T-helper 1 cell treated with Interleukin-12 subunit alpha and Interleukin-12 subunit beta and Interleukin-4 antibody, amounts not matched to agents 30 ng/mL and 1 ng/mL, for 36 hours (primary cell): ENCODE data around the gene MBD5. TPM values are rescaled to one million over a fixed set of nuclear protein-coding genes. Genes with fewer than 3 reads are reported as not detected.

Source experiments
- intact Hi-C: fragments of 100-400 bp; cut with micrococcal nuclease; formaldehyde crosslinking; loops from one replicate; pipeline ENCODE4 v1.15.1; 2024
- total RNA-seq: library from RNA; stranded (reverse); gene quantifications from 2 replicates; pipeline ENCODE4 v1.2.3, GENCODE V29; 2022

The MBD5 gene
- total RNA-seq, 1 donor from 2014 or later = 53.2 TPM

DNA sequence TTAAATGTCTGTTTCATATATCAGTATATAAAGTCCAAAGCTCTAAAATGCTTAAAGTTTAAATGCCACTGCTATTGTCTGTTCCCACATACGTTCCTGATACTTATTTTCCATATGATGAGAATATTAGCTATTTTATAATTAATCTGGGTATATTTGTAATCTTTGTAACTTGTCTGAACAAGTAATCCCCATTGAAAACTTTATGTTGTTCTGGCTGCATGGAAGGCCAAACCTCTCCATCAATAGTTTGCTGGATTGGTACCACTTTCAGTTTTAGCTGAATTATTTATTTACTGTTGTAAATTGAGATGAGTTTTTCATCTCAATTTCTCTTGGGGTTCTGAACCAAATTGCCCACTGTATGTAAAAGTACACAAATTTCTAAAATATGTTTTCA lies 1.5 kb downstream of the MBD5 start:
- intact Hi-C loops = loop anchor here (5.0 kb wide), 3 partner anchors 90 to 840 kb away; no protein-coding TSS in a partner anchor

DNA sequence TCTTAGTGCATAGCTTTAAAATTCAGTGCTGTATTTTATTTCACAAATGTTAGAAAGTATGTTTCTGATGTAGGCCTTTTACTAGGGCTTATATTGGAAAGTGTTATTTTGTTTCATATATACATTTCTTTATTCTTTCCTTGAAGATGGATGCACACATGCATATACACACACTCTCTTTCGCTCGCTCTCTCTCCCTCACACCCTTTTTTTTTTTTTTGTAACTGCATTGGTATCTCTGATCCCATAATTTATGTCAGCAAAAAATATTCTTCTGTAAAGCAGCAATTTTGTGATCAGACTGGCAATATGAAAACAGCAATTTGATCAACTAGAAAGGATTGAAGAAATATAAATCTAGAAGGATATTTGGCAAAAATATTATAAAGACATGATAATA lies 2.0 kb downstream of the MBD5 start:
- intact Hi-C loops = loop anchor here (5.0 kb wide), 3 partner anchors 89 to 841 kb away; no protein-coding TSS in a partner anchor

DNA sequence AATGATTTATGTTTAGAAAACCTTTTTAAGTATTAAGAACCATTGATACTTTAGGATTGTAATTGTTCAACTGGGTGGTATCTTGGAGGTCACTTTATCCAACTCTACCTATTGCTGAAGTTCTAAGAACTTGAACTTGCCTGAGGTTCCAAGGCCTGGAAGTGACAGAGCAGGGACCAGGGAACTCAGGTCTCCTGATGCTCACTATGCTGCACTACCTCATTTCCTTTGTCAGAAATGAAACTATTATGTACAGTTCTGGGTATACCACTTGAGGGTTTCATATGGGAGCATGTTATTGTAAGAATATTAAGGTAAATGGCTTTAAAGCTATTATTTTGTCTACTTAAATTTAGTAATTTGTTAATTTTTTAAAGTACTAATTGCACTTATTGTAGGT lies 3.0 kb downstream of the MBD5 start:
- intact Hi-C loops = loop anchor here (5.0 kb wide), 3 partner anchors 88 to 842 kb away; no protein-coding TSS in a partner anchor

- intact Hi-C loops = no loop called here
These were observed 5.7 kb downstream of the MBD5 start for GRCh38 chr2:148026573-148026972.

DNA sequence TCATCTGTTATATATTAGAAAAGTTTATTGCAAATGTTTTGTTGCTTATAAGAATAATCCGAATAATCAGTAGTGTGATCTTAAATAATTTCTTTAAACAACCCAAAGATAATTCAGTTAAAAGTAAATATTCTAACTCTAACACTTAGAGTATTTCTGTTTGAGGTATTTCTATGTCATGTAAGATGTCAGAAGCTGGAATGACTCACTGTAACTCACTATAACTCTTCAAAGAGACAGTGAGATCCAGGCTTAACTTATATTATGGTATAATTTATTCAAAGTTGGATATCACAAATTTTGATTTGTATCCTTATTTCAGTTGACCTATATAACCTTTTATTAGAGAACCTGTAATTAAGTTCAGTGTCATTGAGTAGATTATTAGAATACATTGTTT lies 6.9 kb downstream of the MBD5 start:
- intact Hi-C loops = no loop called here

GRCh38 chr2:148028781-148029180 lies 7.9 kb downstream of the MBD5 start:
- intact Hi-C loops = no loop called here

GRCh38 chr2:148031152-148031551 lies 10.3 kb downstream of the MBD5 start:
- intact Hi-C loops = no loop called here

DNA sequence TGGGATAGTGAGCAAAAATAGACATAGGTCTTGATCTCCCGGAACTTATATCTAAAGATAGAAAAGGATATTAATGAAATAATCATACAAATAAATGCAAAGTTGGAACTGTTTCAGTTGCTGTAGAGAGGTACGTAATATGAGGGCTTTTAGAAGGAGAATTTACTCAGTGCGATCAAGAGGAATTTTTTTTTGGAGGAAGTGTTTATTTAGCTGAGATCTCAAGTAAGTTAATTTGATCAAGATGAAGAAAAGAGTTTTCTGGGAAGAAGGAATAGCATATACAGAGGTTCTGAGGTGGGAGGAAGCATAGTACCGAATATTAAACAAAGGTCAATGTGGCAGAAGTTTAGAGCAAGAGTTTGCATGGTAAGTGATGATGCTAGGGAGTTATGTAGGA lies 11.3 kb downstream of the MBD5 start:
- intact Hi-C loops = no loop called here

- intact Hi-C loops = no loop called here
These were observed 18.9 kb downstream of the MBD5 start for GRCh38 chr2:148039783-148040182.

DNA sequence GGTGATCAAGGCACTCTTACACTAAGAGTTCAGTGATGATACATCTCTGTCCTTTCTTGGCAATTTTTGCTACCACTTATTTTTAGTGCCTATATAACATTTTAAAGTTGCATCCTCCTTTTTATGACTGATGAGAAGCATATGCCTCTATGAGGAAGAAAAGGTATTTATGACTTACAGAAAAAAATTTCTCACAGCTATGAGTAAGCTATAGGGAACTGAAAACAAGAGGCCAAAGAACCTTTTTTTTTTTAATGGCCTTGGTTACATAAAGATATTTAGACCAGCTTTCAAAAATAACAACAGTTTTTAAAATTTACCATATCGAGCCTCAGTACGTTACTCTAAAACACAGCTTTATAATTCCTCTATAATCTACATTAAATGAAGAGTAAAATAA lies 21.3 kb downstream of the MBD5 start:
- intact Hi-C loops = no loop called here

GRCh38 chr2:148044322-148044721 lies 23.4 kb downstream of the MBD5 start:
- intact Hi-C loops = no loop called here

GRCh38 chr2:148046802-148047201 lies 25.9 kb downstream of the MBD5 start:
- intact Hi-C loops = no loop called here

GRCh38 chr2:148048475-148049221 lies 27.8 kb downstream of the MBD5 start:
- intact Hi-C loops = no loop called here

GRCh38 chr2:148049284-148049683 lies 28.4 kb downstream of the MBD5 start:
- intact Hi-C loops = no loop called here

DNA sequence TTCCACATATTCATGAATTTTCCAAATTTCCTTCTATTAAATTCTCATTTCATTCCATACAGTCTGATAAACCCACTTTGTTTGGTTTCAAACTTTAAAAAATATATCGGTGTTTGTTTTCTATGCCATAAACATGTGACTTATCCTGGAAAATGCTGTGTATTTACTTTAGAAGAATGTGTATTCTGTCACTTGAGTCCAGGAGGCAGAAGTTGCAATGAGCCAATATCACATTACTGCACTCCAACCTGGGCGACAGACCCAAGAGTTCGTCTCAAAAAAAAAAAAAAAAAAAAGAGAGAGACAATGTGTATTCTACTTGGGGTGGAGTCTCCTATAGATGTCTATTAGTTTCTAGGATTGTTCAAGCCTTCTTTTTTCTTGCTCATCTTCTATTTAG lies 31.8 kb downstream of the MBD5 start:
- intact Hi-C loops = no loop called here

- intact Hi-C loops = no loop called here
These were observed 37.8 kb downstream of the MBD5 start for GRCh38 chr2:148058641-148059040.

DNA sequence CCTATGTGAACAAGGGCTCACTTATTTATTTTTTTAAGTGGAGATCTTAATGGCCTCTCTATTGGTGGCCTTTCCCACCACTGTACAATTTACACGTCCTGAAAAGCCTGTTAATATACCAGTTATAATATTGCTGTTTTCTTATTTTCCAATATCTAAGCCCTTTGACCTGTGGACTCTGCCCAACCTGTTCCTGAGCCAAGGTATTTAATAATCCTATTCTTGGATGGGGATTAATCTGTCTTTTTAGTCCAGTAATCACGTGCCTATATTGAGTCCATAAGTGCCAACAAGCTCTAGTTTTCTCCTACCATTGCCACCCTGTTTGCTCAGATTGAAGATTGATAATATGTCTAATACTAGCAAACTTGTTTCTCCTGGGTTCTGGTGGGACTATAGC lies 42.7 kb downstream of the MBD5 start:
- intact Hi-C loops = no loop called here

DNA sequence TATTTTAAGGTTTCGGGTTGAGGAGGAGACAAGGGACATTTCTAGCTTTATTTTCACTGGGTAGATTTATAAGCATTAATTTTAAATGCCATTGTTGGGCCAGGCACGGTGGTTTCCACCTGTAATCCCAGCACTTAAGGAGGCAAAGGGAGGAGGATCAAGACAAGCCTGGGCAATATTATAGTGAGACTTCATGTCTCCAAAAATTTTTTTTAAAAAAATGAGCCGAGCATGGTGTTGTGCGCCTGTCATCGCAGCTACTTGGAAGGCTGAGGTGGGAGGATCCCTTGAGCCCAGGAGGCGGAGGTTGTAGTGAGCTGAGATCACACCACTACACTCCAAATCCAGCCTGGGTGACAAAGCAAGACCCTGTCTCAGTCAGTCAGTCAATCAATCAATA lies 45.0 kb downstream of the MBD5 start:
- intact Hi-C loops = no loop called here

DNA sequence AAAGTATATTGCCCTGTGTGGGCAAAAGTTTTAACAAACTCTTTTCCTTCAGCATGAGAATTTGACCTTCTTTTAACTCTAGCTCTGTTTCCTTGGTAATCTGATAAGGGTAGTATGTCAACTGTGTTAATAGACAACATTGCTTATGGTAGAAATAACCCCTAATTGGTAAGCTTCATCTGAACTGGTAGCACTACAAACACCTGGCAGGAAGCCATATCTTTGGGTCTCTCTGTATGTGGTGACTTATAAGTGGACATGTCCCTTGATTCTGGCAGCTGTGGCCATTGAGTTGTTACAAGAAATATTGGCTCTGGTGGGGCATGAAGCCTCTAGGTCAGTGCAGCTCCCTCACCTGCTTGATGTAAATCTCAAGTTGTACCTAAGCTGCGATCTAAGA lies 46.9 kb downstream of the MBD5 start:
- intact Hi-C loops = no loop called here

- intact Hi-C loops = no loop called here
These were observed 50.5 kb downstream of the MBD5 start for GRCh38 chr2:148071351-148071750.

DNA sequence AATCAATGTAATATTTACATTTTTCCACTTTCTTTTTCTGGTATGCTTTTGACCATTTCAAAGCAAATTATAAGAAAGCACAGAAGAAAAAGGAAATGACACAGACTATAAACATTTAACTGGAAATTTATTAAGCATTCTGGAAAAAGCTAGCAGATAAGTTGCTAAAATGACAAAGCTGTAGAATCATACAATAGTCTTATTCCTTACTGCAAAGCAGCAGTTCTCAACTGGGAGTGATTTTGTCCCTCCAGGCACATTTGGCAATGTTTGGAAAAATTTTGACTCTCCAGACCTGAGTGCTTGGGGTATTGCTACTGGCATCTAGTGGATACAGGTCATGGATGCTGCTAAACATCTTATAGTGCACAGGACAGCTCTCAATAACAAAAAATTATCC lies 75.1 kb downstream of the MBD5 start:
- intact Hi-C loops = no loop called here

DNA sequence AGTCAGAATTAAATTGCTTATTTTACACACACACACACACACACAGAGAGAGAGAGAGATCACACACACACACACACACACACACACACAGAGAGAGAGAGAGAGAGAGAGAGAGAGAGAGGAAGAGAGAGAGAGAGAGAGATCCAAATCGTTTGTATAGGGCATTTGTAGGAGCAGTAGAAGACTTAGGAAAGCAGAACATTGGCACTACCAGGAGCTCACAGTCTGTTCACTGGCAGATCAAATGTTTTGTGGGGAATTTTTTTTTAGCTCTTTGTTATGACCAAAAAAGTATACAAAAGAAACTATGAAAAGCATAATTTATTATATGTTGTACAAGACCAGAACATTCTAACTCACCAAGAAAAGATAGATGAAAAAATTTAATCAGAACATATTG lies 81.8 kb downstream of the MBD5 start:
- intact Hi-C loops = no loop called here

GRCh38 chr2:148103946-148104345 lies 83.1 kb downstream of the MBD5 start:
- intact Hi-C loops = no loop called here
